NCI-H2107 treated with DMSO at 0.1 percent for 48 hours (cell line): Measurements from ENCODE around the gene IRAK3.

ENCODE experiments used
- DNase-seq: peaks from one replicate; lab custom pipeline; 2025; ENCODE audit not compliant: unreplicated experiment; lab: John Stamatoyannopoulos, UW

IRAK3 gene

GRCh38 chr12:66252771-66253170 is 63.8 kb downstream of the IRAK3 start:
- DNase-seq, result no peak

- no peak for DNase-seq
Observed at GRCh38 chr12:66255737-66256136, 66.7 kb downstream of the IRAK3 start.

- DNase-seq, result no peak
Observed at GRCh38 chr12:66258011-66258410, 69.0 kb downstream of the IRAK3 start.

- DNase-seq, result no peak
Observed at GRCh38 chr12:66262737-66263136, 73.7 kb downstream of the IRAK3 start.

- DNase-seq, result no peak
Observed at GRCh38 chr12:66268562-66268961, 79.5 kb downstream of the IRAK3 start.

- no peak for DNase-seq
Observed at GRCh38 chr12:66269142-66269541, 80.1 kb downstream of the IRAK3 start.

- DNase-seq, result peak; percentile 43
Observed at GRCh38 chr12:66269757-66270383, 80.9 kb downstream of the IRAK3 start.

GRCh38 chr12:66270613-66271012 is 81.6 kb downstream of the IRAK3 start:
- no peak for DNase-seq

- no peak for DNase-seq
Observed at GRCh38 chr12:66272650-66273049, 83.6 kb downstream of the IRAK3 start.

- no peak for DNase-seq
Observed at GRCh38 chr12:66273147-66273546, 84.1 kb downstream of the IRAK3 start.

- DNase-seq, result no peak
Observed at GRCh38 chr12:66275040-66275439, 86.0 kb downstream of the IRAK3 start.

GRCh38 chr12:66279123-66279712 is 90.2 kb downstream of the IRAK3 start:
- peak; percentile 15 for DNase-seq

GRCh38 chr12:66280561-66280960 is 91.5 kb downstream of the IRAK3 start:
- DNase-seq, result no peak

- no peak for DNase-seq
Observed at GRCh38 chr12:66282244-66282643, 93.2 kb downstream of the IRAK3 start.

GRCh38 chr12:66287275-66287674 is 98.3 kb downstream of the IRAK3 start:
- DNase-seq, result no peak

- no peak for DNase-seq
Observed at GRCh38 chr12:66288121-66288520, 99.1 kb downstream of the IRAK3 start.

- DNase-seq, result no peak
Observed at GRCh38 chr12:66289485-66289884, 100.5 kb downstream of the IRAK3 start.

GRCh38 chr12:66290716-66291200 is 101.7 kb downstream of the IRAK3 start:
- DNase-seq, result no peak

GRCh38 chr12:66296176-66296683 is 107.2 kb downstream of the IRAK3 start:
- no peak for DNase-seq

- no peak for DNase-seq
Observed at GRCh38 chr12:66297080-66297479, 108.1 kb downstream of the IRAK3 start.

GRCh38 chr12:66297923-66298322 is 108.9 kb downstream of the IRAK3 start:
- no peak for DNase-seq

GRCh38 chr12:66301944-66302826 is 113.2 kb downstream of the IRAK3 start, which contains the start of gene HELB:
TSS of gene HELB (plus strand) at chr12:66302493. CDS start at chr12:66302604, 111 bp downstream.
- DNase-seq, result peak; percentile 97
